Measurements from ENCODE around the gene GIGYF2. TPM values are rescaled to one million over a fixed set of nuclear protein-coding genes. Genes with fewer than 3 reads are reported as not detected.

GIGYF2 gene
- polyA plus RNA-seq, 2 of the 4 experiments (the other 2 are of a cell fraction): 31.2 to 46.3 TPM

DNA sequence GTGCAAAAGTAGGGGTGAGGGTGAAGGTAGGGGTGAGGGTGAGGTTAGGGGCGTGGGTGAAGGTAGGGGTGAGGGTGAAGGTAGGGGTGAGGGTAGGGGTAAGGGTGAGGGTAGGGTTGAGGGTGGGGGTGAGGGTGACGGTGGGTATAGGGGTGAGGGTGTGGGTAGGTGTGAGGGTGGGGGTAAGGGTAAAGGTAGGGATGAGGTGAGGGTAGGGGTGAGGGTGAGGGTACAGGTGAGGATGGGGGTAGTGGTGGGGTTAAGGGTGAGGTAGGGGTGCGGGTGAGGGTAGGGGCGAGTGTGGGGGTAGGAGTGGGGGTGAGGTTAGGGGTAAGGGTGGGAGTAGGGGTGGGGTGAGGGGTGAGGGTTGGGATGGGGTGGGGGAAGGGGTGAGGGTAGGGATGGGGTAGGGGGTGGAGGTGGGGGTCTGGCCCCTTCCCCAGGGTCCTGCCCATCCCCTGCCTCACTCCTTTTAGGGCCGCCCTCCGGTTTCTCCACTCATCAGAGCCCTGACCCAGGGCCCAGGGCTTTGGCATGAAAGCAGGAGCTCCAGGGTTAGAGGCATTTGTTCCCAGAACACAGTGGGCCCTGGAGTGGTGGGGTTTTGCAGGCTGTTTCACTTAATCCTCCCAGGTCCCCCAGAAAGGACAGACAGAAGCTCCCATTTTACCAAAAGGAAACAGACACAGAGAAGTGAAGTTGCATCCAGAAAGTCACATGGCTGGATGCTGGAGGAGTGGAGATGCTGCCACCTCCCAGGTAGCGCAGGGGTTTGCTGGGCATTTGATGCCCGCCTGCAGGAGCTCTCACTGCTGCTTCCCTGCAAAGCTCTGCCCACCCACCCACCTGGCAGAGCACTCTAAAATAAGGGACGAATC, 199.8 kb downstream of the GIGYF2 start:
- 78% methylated on average over 6 of the region's 9 CpGs for WGBS (ENCODE audit: missing lambda C conversion rate)
- CTCF ChIA-PET: interaction anchor here (0.9 to 2.4 kb wide), 4 partner anchors 82 to 355 kb away, joined by 3 to 10 read pairs (median 4); partner anchors contain the start of gene ATG16L1
- DNase-seq (ENCODE audit: low read depth in 1 of 2, low spot score in 1 of 2) (no peak), FAIRE-seq (no peak), ATAC-seq (no peak)
- Histone ChIP-seq H3K4me3 (no peak overlapping the region), H3K27ac (peak overlapping the region in 1 of 2 experiments; percentile 38; a peak in 2 of 6 replicates), H3K9me3 (no peaks in the 10 kb centered on the region), H3K4me1 (peaks cover 10% of the 10 kb centered on the region), H3K4me2 (no peak overlapping the region)
- POLR2A ChIA-PET: no interaction called here
- TF ChIP-seq, protein P1, sequence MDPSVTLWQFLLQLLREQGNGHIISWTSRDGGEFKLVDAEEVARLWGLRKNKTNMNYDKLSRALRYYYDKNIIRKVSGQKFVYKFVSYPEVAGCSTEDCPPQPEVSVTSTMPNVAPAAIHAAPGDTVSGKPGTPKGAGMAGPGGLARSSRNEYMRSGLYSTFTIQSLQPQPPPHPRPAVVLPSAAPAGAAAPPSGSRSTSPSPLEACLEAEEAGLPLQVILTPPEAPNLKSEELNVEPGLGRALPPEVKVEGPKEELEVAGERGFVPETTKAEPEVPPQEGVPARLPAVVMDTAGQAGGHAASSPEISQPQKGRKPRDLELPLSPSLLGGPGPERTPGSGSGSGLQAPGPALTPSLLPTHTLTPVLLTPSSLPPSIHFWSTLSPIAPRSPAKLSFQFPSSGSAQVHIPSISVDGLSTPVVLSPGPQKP (IDR thresholded peaks at IDR 0.05; ENCODE audit: low read depth, low read length): no peak
- TF ChIP-seq EHMT2 (IDR thresholded peaks at IDR 0.05; ENCODE audit: low read depth) (no peak), TFCP2L1 (CRISPR knock-in tag; IDR thresholded peaks at IDR 0.05) (no peak), CHD2 (IDR thresholded peaks at IDR 0.05; ENCODE audit: low read length, partially characterized antibody) (no peak), RFX5 (IDR thresholded peaks at IDR 0.05) (no peak), JUNB (IDR thresholded peaks at IDR 0.05) (no peak), CBX2 (IDR thresholded peaks at IDR 0.05; ENCODE audit: borderline replicate concordance, low read depth) (no peak), MAZ (IDR thresholded peaks at IDR 0.05; ENCODE audit: borderline replicate concordance, low read depth, low read length) (no peak), HEYL (CRISPR knock-in tag; IDR thresholded peaks at IDR 0.05) (no peak), ESRRA (IDR thresholded peaks at IDR 0.05; ENCODE audit: borderline replicate concordance, low read length) (no peak), KDM5A (IDR thresholded peaks at IDR 0.05) (no peak), MAX (IDR thresholded peaks at IDR 0.05) (no peak), ZC3H11A (IDR thresholded peaks at IDR 0.05) (no peak), FOXS1 (CRISPR knock-in tag; IDR thresholded peaks at IDR 0.05) (no peak), MAFK (IDR thresholded peaks at IDR 0.05; ENCODE audit: partially characterized antibody) (no peak)
- TF ChIP-seq, protein P2, sequence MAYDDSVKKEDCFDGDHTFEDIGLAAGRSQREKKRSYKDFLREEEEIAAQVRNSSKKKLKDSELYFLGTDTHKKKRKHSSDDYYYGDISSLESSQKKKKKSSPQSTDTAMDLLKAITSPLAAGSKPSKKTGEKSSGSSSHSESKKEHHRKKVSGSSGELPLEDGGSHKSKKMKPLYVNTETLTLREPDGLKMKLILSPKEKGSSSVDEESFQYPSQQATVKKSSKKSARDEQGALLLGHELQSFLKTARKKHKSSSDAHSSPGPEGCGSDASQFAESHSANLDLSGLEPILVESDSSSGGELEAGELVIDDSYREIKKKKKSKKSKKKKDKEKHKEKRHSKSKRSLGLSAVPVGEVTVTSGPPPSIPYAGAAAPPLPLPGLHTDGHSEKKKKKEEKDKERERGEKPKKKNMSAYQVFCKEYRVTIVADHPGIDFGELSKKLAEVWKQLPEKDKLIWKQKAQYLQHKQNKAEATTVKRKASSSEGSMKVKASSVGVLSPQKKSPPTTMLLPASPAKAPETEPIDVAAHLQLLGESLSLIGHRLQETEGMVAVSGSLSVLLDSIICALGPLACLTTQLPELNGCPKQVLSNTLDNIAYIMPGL (CRISPR knock-in tag; IDR thresholded peaks at IDR 0.05; ENCODE audit: borderline replicate concordance): no peak
- TF ChIP-seq, protein P3, sequence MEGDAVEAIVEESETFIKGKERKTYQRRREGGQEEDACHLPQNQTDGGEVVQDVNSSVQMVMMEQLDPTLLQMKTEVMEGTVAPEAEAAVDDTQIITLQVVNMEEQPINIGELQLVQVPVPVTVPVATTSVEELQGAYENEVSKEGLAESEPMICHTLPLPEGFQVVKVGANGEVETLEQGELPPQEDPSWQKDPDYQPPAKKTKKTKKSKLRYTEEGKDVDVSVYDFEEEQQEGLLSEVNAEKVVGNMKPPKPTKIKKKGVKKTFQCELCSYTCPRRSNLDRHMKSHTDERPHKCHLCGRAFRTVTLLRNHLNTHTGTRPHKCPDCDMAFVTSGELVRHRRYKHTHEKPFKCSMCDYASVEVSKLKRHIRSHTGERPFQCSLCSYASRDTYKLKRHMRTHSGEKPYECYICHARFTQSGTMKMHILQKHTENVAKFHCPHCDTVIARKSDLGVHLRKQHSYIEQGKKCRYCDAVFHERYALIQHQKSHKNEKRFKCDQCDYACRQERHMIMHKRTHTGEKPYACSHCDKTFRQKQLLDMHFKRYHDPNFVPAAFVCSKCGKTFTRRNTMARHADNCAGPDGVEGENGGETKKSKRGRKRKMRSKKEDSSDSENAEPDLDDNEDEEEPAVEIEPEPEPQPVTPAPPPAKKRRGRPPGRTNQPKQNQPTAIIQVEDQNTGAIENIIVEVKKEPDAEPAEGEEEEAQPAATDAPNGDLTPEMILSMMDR (IDR thresholded peaks at IDR 0.05): no peak

- CTCF ChIA-PET: interaction anchor here (0.9 to 2.4 kb wide), 6 partner anchors 11 to 354 kb away, joined by 3 to 10 read pairs (median 4); partner anchors contain the start of gene ATG16L1
- WGBS (ENCODE audit: missing lambda C conversion rate): 92% methylated on average over 21 of the region's 24 CpGs
- H3K27ac ChIP-seq: 0 out of 6 replicates have a peak overlapping the region, but pooled peaks of 1 of the 2 experiments have one; percentile 26
Measured at GRCh38 chr2:232897598-232898408, 200.7 kb downstream of the GIGYF2 start.

More at GRCh38 chr2:232897598-232898408, 200.7 kb downstream of the GIGYF2 start:
- FAIRE-seq: no peak
- DNase-seq (ENCODE audit: low read depth in 1 of 2, low spot score in 1 of 2): no peak
- Histone ChIP-seq H3K4me1 (peaks cover 18% of the 10 kb centered on the region), H3K9me3 (no peaks in the 10 kb centered on the region), H3K4me3 (no peak overlapping the region), H3K4me2 (no peak overlapping the region)
- ATAC-seq: no peak
- no peak for TF ChIP-seq EHF (CRISPR knock-in tag; IDR thresholded peaks at IDR 0.05)
- no peak for TF ChIP-seq KDM5A (IDR thresholded peaks at IDR 0.05)
- no peak for TF ChIP-seq NFE2L2 (conservative IDR thresholded peaks at IDR 0.05; ENCODE audit: low read length)
- no peak for TF ChIP-seq JUN (IDR thresholded peaks at IDR 0.05)
- POLR2A ChIA-PET: no interaction called here

All from A549 (cell line).